ENCODE results near the gene ATG10. TPM values are rescaled to one million over a fixed set of nuclear protein-coding genes. Genes with fewer than 3 reads are reported as not detected.

ATG10 gene
- total RNA-seq, 2 experiments from 2014 or later, result 9.5 to 11.5 TPM

DNA sequence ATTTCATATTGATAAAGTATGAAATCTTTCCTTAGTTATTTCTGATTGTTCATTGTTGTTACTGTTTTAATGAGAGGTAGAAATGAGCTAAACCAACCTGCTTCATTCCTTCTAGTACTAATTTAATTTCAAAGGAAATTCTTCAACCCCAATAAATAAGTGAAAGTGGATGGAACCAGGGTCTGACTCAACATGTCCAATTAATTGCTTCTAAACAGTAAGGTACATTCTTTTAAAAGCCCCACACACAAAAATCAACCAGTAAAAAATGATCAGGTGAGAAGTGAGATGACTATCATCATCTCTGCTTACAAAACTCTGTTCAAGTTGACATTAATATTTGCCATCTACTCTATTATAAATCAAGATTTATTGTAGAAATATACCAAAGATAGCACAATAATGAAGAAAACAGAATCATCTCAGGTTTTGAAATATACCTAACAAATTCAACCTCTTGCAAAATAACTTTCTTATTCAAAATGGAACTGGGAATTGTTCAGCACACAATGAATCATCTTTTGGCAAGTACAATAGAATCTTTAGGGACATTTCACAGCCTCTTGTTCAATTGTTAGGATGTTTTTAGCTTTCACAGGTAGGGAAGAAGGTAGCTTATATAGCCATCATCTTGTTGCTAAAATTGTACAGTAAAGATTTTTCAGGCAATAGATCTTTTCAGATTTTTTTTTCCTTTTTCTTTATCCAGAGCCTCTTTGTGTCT, 191.8 kb downstream of the ATG10 start:
- Mint-ChIP-seq H3K27me3 (ENCODE audit: low read depth) (no peaks in the 10 kb centered on the region), H3K36me3 (ENCODE audit: low read depth) (no peaks in the 10 kb centered on the region), H3K27ac (no peak overlapping the region), H3K4me3 (no peak overlapping the region), H3K9me3 (ENCODE audit: insufficient read depth) (no peaks in the 10 kb centered on the region), H3K4me1 (ENCODE audit: low read depth) (no peaks in the 10 kb centered on the region)
- no peak for ATAC-seq
- ChIA-PET CTCF (interaction anchor here (1.2 to 3.5 kb wide), 7 partner anchors 10 to 737 kb away, joined by 4 to 30 read pairs (median 10); no protein-coding TSS in a partner anchor), POLR2A (interaction anchor here (0.6 to 1.6 kb wide), 3 partner anchors 412 to 915 kb away, joined by 3 to 6 read pairs (median 4); partner anchors contain the start of gene SSBP2)
- DNase-seq, result no peak

DNA sequence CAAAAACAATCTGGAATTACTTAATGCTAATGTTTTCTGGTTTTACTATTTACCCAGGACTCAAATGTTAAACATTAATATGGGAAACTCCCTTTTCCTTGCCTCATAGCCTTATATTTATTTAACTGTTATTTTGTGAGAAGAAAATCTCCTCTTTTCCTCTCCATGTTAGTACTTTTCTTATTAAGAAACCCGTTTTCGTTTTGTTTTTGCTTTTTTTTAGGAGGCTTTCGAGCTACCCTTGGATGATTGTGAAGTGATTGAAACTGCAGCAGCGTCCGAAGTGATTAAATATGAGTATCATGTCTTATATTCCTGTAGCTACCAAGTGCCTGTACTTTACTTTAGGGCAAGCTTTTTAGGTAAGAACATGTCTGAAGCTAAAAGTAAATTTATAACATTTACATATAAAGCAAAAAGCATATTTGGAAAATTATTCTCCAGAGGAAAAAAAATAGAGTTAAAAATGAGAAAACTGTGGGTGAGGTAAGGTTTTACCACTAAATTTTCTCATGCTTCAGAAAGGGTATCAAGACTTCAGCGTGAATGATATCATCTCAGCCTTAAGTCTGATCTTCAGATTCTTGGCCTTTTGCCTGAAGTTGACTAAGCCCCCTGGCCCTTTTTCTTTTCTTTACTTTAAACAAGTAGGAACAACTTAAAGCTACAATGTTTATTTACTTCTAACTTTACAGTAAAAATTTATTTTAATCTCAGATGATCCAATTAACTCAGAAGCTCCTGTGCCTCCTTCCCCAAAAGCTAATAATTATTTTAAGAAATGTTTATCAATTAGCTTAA, 192.6 kb downstream of the ATG10 start:
- H3K27me3 Mint-ChIP-seq (ENCODE audit: low read depth), result no peaks in the 10 kb centered on the region
- no peak for DNase-seq

DNA sequence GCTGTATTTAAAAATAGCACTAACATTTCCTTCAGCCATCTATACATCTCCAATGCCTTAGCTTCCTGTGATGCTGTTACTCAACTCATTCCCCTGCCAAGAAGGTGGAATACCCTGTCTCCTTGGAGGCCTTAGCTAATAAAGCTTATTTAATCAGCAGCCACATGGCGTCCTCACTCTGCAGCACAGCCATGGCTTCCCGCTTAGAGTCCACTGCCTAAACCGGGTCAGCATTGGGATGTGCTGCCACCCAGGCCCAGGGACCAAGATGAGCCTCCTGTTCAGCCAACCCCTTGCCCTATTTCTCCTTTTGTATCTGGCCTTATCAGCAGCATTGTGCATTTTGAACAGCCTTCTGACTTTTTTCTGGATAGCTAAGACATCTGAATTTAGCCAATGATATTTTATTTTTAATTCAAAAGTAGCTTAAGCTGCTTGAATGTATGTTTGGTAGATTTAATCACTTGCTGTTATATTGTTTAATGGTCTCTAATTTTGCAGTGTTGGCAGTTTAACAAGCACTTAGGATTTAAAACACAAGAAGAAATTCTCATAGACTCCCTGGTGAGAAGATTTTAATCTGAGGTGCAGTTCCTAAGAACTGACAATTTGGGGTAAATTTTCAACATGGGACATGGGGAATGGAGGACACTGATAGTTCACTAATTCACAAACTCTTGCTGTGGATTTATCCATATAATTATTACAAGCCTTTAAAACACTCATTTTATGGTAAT, 193.3 kb downstream of the ATG10 start:
- Mint-ChIP-seq H3K27me3 (ENCODE audit: low read depth) (no peaks in the 10 kb centered on the region), H3K9me3 (ENCODE audit: insufficient read depth) (no peaks in the 10 kb centered on the region), H3K4me3 (no peak overlapping the region), H3K36me3 (ENCODE audit: low read depth) (no peaks in the 10 kb centered on the region), H3K27ac (no peak overlapping the region), H3K4me1 (ENCODE audit: low read depth) (no peaks in the 10 kb centered on the region)
- ChIA-PET CTCF (interaction anchor here (0.5 to 3.5 kb wide), 36 partner anchors 10 to 866 kb away, joined by 3 to 30 read pairs (median 4); partner anchors contain the start of genes RPS23 and SSBP2), POLR2A (interaction anchor here (1.6 kb wide), 1 partner anchor 414 kb away, joined by 6 read pairs; the partner anchor contains the start of gene SSBP2)
- ATAC-seq, result no peak
- no peak for DNase-seq

More for the DNA sequence above, 192.6 kb downstream of the ATG10 start:
- Mint-ChIP-seq H3K27ac (no peak overlapping the region), H3K36me3 (ENCODE audit: low read depth) (no peaks in the 10 kb centered on the region), H3K9me3 (ENCODE audit: insufficient read depth) (no peaks in the 10 kb centered on the region), H3K4me3 (no peak overlapping the region), H3K4me1 (ENCODE audit: low read depth) (no peaks in the 10 kb centered on the region)
- ChIA-PET CTCF (interaction anchor here (0.9 to 3.5 kb wide), 14 partner anchors 11 to 737 kb away, joined by 3 to 30 read pairs (median 7); no protein-coding TSS in a partner anchor), POLR2A (interaction anchor here (0.6 to 1.6 kb wide), 3 partner anchors 413 to 914 kb away, joined by 3 to 6 read pairs (median 4); partner anchors contain the start of gene SSBP2)
- no peak for ATAC-seq

DNA sequence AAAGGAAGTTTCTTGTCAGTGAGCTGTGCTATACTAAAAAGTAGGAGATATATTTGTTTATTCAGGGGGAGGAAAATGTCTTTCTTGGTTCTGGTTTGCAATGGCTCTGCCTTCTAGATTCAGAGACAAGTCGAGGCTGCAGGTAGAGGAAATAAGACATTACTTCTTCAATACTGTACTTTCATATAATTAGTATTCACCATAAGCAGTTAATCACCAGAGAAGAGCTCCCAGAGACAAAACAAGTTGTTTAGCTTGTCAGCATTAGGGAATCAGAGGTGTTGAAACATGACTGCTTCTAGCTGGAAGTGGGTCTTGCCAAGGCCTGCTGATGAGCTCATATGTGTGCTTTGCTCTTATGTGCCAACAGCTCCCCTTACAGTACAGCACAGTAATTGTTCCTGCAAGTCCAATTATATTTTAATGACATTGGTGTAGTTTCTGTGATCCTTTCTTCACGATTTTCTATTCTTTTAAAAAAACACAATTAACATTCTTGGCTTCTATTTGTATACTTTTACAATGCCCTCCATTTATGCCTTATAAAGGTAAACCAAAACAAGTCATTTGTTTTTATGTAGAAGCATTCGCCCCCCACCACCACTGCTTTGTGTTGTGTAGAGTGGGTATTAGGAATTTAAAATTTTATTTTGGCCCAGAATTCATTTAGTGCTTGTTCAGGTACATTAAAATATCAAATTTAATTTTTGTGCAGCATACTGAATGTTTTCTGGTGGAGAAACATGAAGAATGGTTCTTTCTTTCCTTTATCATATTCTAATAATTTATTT, 194.1 kb downstream of the ATG10 start:
- ChIA-PET CTCF (interaction anchor here (0.5 to 3.5 kb wide), 31 partner anchors 9 to 867 kb away, joined by 3 to 30 read pairs (median 3); partner anchors contain the start of genes RPS23 and SSBP2), POLR2A (no interaction called here)
- H3K4me1 Mint-ChIP-seq (ENCODE audit: low read depth), result no peaks in the 10 kb centered on the region
- no peaks in the 10 kb centered on the region for H3K27me3 Mint-ChIP-seq (ENCODE audit: low read depth)
- ATAC-seq (peak; percentile 80), DNase-seq (peak; percentile 55)
- no peaks in the 10 kb centered on the region for H3K9me3 Mint-ChIP-seq (ENCODE audit: insufficient read depth)
- H3K36me3 Mint-ChIP-seq (ENCODE audit: low read depth), result no peaks in the 10 kb centered on the region
- H3K27ac Mint-ChIP-seq, result no peak overlapping the region
- no peak overlapping the region for H3K4me3 Mint-ChIP-seq

DNA sequence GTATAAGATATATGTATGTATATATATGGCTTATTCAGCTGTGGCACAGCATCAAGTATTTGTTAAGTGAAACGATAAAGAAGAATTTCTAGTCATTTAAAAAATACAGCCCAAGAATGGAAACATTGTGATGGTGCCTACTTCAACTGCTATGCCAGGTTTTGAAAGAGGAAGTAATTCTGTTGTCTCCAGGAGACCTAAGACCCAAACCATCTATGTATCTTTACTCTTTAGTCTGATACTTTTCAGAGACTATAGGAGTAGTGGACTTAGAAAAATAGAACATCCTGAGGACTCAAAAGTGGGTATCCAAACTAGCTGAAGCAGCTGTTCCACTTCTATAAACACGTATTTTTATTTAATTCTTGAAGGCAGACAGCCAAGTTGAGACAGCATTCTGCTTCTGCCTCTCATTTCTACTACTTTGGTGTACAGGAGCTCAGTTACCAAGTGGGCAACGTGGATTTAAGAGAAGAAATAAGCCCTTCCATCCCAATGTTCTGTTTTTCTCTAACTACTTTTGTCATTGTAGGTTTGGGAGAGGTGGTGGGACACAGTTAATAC, 195.6 kb downstream of the ATG10 start:
- Mint-ChIP-seq H3K36me3 (ENCODE audit: low read depth) (no peaks in the 10 kb centered on the region), H3K4me1 (ENCODE audit: low read depth) (no peaks in the 10 kb centered on the region)

DNA sequence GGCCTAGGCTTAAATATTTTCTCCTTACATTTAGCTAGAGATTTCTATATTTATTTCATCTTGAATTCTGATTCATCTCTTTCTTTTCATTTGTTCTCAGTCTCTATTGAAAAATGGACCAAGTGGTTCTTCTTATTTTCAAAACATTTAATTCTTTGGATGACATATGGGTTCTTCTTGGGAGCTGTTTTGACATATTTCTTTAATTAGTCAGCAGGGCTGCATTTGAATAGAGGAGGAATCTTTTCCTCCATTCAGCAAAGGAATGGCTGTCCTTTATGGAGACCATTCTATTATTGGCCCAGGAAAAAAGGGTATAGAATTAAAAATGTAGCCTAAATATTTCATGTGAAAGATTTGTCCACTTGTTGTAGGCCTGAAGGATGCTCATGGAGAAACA, 196.5 kb downstream of the ATG10 start:
- ChIA-PET POLR2A (no interaction called here), CTCF (interaction anchor here (0.6 to 1.6 kb wide), 2 partner anchors 328 to 662 kb away, joined by 3 to 4 read pairs; no protein-coding TSS in a partner anchor)
- no peaks in the 10 kb centered on the region for H3K9me3 Mint-ChIP-seq (ENCODE audit: insufficient read depth)
- H3K36me3 Mint-ChIP-seq (ENCODE audit: low read depth), result no peaks in the 10 kb centered on the region
- H3K4me1 Mint-ChIP-seq (ENCODE audit: low read depth), result no peaks in the 10 kb centered on the region
- no peak overlapping the region for H3K27ac Mint-ChIP-seq
- H3K4me3 Mint-ChIP-seq, result no peak overlapping the region
- DNase-seq (no peak), ATAC-seq (no peak)
- no peaks in the 10 kb centered on the region for H3K27me3 Mint-ChIP-seq (ENCODE audit: low read depth)

More for the DNA sequence above, 195.6 kb downstream of the ATG10 start:
- Mint-ChIP-seq H3K27me3 (ENCODE audit: low read depth) (no peaks in the 10 kb centered on the region), H3K9me3 (ENCODE audit: insufficient read depth) (no peaks in the 10 kb centered on the region), H3K4me3 (no peak overlapping the region), H3K27ac (no peak overlapping the region)
- ChIA-PET POLR2A (no interaction called here), CTCF (interaction anchor here (0.6 to 1.6 kb wide), 3 partner anchors 327 to 741 kb away, joined by 3 to 4 read pairs (median 3); no protein-coding TSS in a partner anchor)
- DNase-seq, result no peak
- ATAC-seq, result no peak

DNA sequence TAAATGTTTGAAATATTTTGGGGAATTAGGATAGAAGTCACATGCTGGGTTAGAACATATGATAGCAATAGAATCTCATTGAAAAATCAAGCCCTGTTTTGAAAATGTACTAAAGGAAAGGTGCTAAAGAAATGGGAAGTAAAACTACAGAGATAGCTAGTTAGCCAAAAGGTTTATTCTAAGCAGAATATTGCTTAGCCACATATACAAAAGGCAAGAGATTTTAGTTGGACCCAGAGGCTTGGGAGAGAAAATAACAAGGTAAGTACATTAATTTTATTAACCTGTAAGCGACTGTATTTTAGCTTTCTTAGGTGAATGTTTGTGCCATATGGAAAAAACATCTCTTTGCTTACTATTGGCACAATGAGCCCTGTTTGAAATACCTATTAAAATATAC, 198.1 kb downstream of the ATG10 start:
- ChIA-PET CTCF (interaction anchor here (0.8 kb wide), 1 partner anchor 62 kb away, joined by 3 read pairs; no protein-coding TSS in a partner anchor), POLR2A (no interaction called here)
- no peaks in the 10 kb centered on the region for H3K27me3 Mint-ChIP-seq (ENCODE audit: low read depth)
- no peaks in the 10 kb centered on the region for H3K36me3 Mint-ChIP-seq (ENCODE audit: low read depth)
- DNase-seq (no peak), ATAC-seq (no peak)
- H3K4me1 Mint-ChIP-seq (ENCODE audit: low read depth), result peaks cover 8% of the 10 kb centered on the region
- no peak overlapping the region for H3K27ac Mint-ChIP-seq
- H3K9me3 Mint-ChIP-seq (ENCODE audit: insufficient read depth), result no peaks in the 10 kb centered on the region
- no peak overlapping the region for H3K4me3 Mint-ChIP-seq

DNA sequence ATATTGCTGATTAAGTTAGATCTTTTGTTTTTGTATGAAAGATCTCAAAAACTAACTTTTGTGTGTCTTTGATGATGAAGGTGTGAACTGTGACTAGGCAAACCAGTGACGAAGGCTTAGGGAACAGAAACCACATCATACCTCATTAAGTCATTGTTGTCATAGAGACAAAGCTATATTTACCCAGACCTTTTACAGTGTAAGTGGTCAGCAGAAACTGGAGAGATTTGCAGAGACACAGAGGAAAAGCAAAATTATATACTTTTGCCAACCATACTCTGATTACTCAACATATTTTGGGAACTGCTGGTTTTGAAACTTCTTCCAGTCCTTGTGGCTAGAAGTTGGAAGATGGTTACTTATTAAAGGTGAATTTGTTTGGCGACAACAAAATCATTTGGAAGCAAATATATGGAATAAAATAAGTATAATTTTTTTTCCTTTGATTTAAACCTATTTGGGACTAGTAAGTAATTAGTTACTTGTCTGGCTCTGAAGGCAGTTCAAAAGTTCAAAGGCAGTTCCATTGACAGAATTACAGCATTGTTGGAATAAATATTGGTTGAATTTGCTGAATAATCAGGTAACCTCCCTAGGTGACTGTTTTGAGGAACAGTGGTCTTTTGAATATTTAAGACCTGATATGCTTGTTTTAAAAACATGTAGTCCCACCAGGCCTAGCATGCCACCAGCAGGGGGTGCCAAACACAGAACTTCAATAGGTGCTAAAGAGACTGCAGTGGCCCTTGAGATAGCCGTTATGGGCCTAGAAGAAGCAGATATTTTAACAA, 202.5 kb downstream of the ATG10 start:
- CTCF ChIA-PET, result interaction anchor here (0.8 to 5.7 kb wide), 3 partner anchors 10 to 52 kb away, joined by 3 to 30 read pairs (median 5); no protein-coding TSS in a partner anchor

DNA sequence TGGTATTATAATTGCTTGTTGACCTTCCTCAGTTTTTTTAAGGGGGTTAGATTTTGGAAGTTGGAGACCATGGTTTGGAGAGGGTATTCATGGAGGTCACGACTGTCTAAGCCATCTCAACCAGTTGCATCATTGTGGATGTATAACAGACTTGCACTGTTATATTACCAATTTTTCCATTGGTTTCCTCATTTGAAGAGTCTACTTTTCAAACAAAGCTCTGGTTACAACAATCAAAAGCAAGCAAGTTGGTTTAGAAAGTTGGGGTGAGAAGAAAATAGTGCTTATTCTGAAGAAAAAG, 203.0 kb downstream of the ATG10 start:
- ChIA-PET CTCF (interaction anchor here (0.6 to 5.7 kb wide), 5 partner anchors 10 to 294 kb away, joined by 3 to 30 read pairs (median 3); partner anchors contain the start of gene RPS23), POLR2A (no interaction called here)
- no peaks in the 10 kb centered on the region for H3K9me3 Mint-ChIP-seq (ENCODE audit: insufficient read depth)
- H3K36me3 Mint-ChIP-seq (ENCODE audit: low read depth), result no peaks in the 10 kb centered on the region
- no peaks in the 10 kb centered on the region for H3K27me3 Mint-ChIP-seq (ENCODE audit: low read depth)
- peaks cover 8% of the 10 kb centered on the region for H3K4me1 Mint-ChIP-seq (ENCODE audit: low read depth)
- DNase-seq (no peak), ATAC-seq (no peak)
- H3K4me3 Mint-ChIP-seq, result no peak overlapping the region
- no peak overlapping the region for H3K27ac Mint-ChIP-seq

More for the DNA sequence above, 202.5 kb downstream of the ATG10 start:
- H3K4me3 Mint-ChIP-seq, result no peak overlapping the region
- POLR2A ChIA-PET, result no interaction called here
- DNase-seq, result peak; percentile 80
- no peaks in the 10 kb centered on the region for H3K36me3 Mint-ChIP-seq (ENCODE audit: low read depth)
- H3K9me3 Mint-ChIP-seq (ENCODE audit: insufficient read depth), result no peaks in the 10 kb centered on the region
- ATAC-seq, result peak; percentile 75
- H3K27ac Mint-ChIP-seq, result no peak overlapping the region
- no peaks in the 10 kb centered on the region for H3K27me3 Mint-ChIP-seq (ENCODE audit: low read depth)
- H3K4me1 Mint-ChIP-seq (ENCODE audit: low read depth), result peaks cover 8% of the 10 kb centered on the region
